Neural progenitor cell (in vitro differentiated cells): ENCODE results near the gene MYBPC1.

Experiments used
- CTCF ChIP-seq: fragments of 200-600 bp; sonication (generic); IDR thresholded peaks from 2 replicates; pipeline ENCODE4 v1.5.1; 2017; ENCODE audit warnings: antibody characterized with exemption, mild to moderate bottlenecking
- EZH2 ChIP-seq: fragments of 200-600 bp; sonication (generic); IDR thresholded peaks from 2 replicates; pipeline ENCODE4 v1.6.1; 2017; ENCODE audit warnings: antibody characterized with exemption, mild to moderate bottlenecking, moderate library complexity

DNA sequence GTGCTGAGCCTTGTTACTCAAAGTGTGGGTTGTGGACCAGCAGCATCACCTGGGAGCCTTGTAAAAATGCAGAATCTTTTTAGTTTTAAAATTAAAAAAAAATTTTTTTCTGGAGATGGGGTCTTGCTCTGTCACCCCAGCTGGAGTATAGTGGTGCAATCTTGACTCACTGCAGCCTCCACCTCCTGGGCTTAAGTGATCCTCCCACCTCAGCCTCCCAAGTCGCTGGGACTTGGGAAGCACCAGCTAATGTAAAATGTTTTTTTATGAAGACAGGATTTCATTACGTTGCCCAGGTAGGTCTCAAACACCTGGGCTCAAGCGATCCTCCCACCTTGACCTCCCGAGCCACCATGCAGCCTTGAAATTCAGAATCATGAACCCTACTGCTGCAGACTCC lies 14.4 kb downstream of the MYBPC1 start:
- TF ChIP-seq EZH2 (no peak), CTCF (no peak)
